BLaER1 treated with 17β-estradiol and CSF1 and Interleukin-3, amounts not matched to agents 10 nM and 100 nM (cell line): Measurements from ENCODE around the gene MCC.

Source experiments
- H3K27ac ChIP-seq, 11 experiments: shearing (Covaris generic); formaldehyde crosslinking; 2 replicates each; pipeline ENCODE4 v1.8.1; 2022
- H3K27me3 ChIP-seq, 11 experiments: shearing (Covaris generic); formaldehyde crosslinking; 2 replicates each; pipeline ENCODE4 v1.8.1; 2022
- H3K36me3 ChIP-seq, 11 experiments: shearing (Covaris generic); formaldehyde crosslinking; 2 replicates each; pipeline ENCODE4 v1.8.1; 2022
- H3K4me1 ChIP-seq, 10 experiments: shearing (Covaris generic); formaldehyde crosslinking; 2 replicates each; pipeline ENCODE4 v1.8.1; 2022
- H3K4me2 ChIP-seq, 11 experiments: shearing (Covaris generic); formaldehyde crosslinking; 2 replicates each; pipeline ENCODE4 v1.8.1; 2022
- H3K4me3 ChIP-seq, 10 experiments: shearing (Covaris generic); formaldehyde crosslinking; 2 replicates each; pipeline ENCODE4 v1.8.1; 2022
- H3K9ac ChIP-seq, 11 experiments: shearing (Covaris generic); formaldehyde crosslinking; 2 replicates each; pipeline ENCODE4 v1.8.1; 2022
- H3K9me3 ChIP-seq, 11 experiments: shearing (Covaris generic); formaldehyde crosslinking; replicated peaks in 1 of 11; 2 replicates each; pipeline ENCODE4 v1.8.1; 2022
- H4K20me1 ChIP-seq, 11 experiments: shearing (Covaris generic); formaldehyde crosslinking; 2 replicates each; pipeline ENCODE4 v1.8.1; 2022
- Cebpa-rat ChIP-seq, 11 experiments: shearing (Covaris generic); IDR thresholded peaks; 2 replicates each; pipeline ENCODE4 v1.8.1; 2022

MCC gene

DNA sequence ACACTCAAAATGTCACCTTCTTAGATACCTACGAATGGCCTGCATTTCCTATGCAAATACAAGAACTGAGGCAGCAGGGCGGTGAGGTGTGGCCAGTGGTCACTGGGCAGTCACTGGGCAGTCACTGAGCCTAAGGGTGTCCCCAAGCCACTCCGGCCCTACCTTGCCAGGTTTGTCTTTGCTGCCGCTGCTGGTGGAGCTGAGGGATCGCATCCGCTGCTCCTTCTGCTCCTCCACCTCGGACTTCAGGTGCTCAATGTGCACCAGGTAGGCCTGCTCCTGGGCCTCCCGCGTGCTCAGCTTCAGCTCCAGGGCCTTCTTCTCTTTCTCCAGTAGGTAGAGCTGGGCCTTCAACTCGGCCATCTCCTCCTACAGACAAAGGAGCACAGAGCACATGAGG is 439.3 kb downstream of the MCC start:
- Histone ChIP-seq H3K36me3 (no peaks in the 10 kb centered on the region), H3K27me3 (no peaks in the 10 kb centered on the region), H3K27ac (peak overlapping the region in 7 of 11 experiments; percentile 3 to 79 (median 68); a peak in 8 of 22 replicates), H3K4me2 (peak overlapping the region in 9 of 11 experiments; percentile 68 to 89 (median 81); a peak in 17 of 22 replicates), H3K4me3 (no peak overlapping the region), H3K9me3 (no peaks in the 10 kb centered on the region), H3K4me1 (peaks cover 24 to 87% (median 49%) of the 10 kb centered on the region in 10 experiments), H4K20me1 (no peaks in the 10 kb centered on the region), H3K9ac (no peak overlapping the region)
- TF ChIP-seq Cebpa-rat (IDR thresholded peaks at IDR 0.05): no peak

DNA sequence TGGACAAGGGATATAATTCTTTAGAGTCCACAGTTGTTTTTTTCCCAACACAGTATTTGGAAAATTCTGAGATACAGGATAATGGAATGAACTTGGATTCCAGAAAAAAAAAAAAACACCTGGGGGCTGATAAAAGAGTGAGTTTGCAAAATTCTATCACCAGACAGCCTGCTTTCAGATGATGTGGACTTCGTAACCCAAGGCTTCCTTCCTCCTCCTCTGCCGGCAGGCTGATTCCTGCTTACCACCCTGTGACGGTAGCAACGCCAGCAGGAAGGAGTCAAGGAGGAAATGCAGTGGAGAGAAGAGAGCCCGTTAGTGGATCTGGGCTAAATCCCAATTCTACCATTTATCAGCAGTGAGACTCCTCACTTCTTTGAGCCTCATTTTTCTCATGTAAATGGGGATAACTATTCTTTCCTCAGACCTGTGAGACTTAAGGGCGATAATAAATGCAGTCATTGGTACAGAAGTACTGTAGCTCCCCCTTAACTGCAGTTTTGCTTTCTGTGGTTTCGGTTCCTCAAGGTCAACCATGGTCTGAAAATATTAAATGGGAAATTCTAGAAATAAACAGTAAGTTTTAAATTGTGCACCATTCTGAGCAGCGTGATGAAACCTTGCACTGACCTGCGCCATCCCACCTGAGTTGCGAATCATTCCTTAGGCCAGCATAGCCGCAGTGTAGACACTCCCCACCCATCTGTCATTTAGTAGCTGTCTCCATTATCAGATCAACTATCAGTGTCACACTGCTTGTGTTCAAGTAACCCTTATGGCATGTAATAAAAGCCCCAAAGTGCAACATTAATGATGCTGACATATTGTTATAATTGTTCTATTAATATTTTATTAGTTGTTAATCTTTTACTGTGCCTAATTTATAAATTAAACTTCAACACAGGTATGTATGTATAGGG is 440.3 kb downstream of the MCC start:
- Histone ChIP-seq H3K9ac (peak overlapping the region in 10 of 11 experiments; percentile 15 to 70 (median 48); a peak in 18 of 22 replicates), H3K9me3 (no peaks in the 10 kb centered on the region), H3K4me1 (peaks cover 24 to 77% (median 49%) of the 10 kb centered on the region in 10 experiments), H3K36me3 (no peaks in the 10 kb centered on the region), H3K4me3 (peak overlapping the region in 9 of 10 experiments; percentile 7 to 59 (median 38); a peak in 12 of 20 replicates), H3K27me3 (no peaks in the 10 kb centered on the region), H3K4me2 (peak overlapping the region; percentile 68 to 89 (median 75)), H4K20me1 (no peaks in the 10 kb centered on the region), H3K27ac (peak overlapping the region; percentile 33 to 79 (median 67); a peak in 21 of 22 replicates)
- TF ChIP-seq Cebpa-rat (IDR thresholded peaks at IDR 0.05): no peak

DNA sequence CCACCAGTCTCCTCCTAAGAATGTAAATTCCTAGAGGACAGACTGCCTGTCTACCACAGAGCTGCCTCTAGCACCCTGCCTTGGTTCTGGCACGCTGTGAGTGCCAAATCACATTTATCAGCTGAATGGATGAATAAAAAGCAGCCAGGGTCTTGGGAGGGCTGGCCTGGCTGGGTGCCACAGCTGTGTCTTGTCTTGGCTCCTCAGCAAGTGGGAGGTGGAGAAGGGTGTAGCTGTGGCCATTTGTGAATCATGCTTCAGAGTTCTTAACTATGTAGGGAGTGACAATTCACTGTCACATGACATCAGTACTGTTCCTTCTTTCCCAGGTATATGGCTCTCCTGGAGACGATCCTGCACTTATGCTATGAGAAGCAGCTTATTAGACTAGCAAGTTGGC is 441.0 kb downstream of the MCC start:
- H3K27me3 ChIP-seq: no peaks in the 10 kb centered on the region
- H3K4me3 ChIP-seq: peak overlapping the region in 4 of 10 experiments; percentile 31 to 59 (median 47); a peak in 5 of 20 replicates
- peak overlapping the region in 8 of 11 experiments; percentile 6 to 70 (median 42); a peak in 12 of 22 replicates for H3K9ac ChIP-seq

DNA sequence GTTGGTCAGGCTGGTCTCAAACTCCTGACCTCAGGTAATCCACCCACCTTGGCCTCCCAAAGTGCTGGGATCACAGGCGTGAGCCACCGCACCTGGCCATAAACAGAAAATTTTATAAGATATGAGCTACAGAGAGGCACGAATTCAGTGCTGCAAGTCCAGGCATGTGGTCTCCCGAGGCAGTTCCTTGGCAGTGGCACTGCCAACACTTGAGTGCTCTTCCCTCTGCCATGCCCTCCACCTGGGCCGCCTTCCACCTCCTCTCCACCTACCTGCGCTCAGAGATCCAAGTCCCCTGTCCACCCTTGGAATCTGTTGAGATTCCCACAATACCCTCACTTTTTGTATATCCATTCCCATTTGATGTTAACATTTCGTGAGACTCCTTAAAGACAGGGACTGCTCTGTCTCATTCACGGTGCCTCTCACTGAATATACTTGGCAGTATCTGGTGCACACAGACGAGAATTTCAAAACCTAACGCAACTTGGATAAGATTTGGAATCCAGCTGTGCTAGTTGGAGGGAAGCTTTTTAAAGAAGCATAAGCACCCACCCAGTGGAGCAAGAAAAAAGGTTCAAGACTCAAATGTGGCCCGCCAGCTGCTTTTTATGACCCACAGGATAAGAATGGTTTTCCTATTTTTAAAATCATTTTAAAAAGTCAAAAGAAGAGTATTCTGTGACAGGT is 443.3 kb downstream of the MCC start:
- peaks cover 34 to 55% (median 42%) of the 10 kb centered on the region in 10 experiments for H3K4me1 ChIP-seq
- H3K4me3 ChIP-seq: no peak overlapping the region
- no peaks in the 10 kb centered on the region for H3K27me3 ChIP-seq
- H3K27ac ChIP-seq: no peak overlapping the region
- H3K9me3 ChIP-seq: no peaks in the 10 kb centered on the region
- no peak overlapping the region for H3K9ac ChIP-seq
- H3K4me2 ChIP-seq: no peak overlapping the region
- no peaks in the 10 kb centered on the region for H4K20me1 ChIP-seq
- no peak for TF ChIP-seq Cebpa-rat (IDR thresholded peaks at IDR 0.05)
- H3K36me3 ChIP-seq: no peaks in the 10 kb centered on the region

More for the DNA sequence above, 441.0 kb downstream of the MCC start:
- H3K4me2 ChIP-seq: peak overlapping the region; percentile 68 to 89 (median 75)
- H4K20me1 ChIP-seq: no peaks in the 10 kb centered on the region
- no peaks in the 10 kb centered on the region for H3K36me3 ChIP-seq
- no peaks in the 10 kb centered on the region for H3K9me3 ChIP-seq
- no peak for TF ChIP-seq Cebpa-rat (IDR thresholded peaks at IDR 0.05)
- peak overlapping the region; percentile 33 to 79 (median 67) for H3K27ac ChIP-seq
- peaks cover 24 to 70% (median 49%) of the 10 kb centered on the region in 10 experiments for H3K4me1 ChIP-seq

DNA sequence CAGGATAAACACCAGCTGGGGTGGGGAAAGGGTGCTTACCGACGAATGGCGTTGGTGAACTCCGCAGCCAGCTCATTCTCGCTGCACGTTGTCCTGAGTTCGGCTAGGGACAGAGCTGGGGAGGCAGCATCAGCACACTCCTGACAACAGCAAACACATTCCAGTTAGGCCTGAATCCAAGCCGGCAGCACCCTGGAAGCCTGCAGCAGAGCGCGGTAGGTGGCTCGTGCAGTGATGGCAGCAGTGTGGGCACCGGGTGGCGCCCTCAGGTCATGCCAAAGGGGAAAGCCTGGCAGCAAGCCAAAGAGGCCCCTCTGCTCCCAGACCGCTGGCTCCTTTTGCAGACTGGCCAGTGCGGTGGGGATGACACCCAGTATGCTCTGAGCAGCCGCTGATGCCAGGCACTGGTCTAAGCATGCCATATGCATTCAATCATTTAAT is 444.7 kb downstream of the MCC start:
- Histone ChIP-seq H3K4me2 (no peak overlapping the region), H3K9me3 (no peaks in the 10 kb centered on the region), H4K20me1 (no peaks in the 10 kb centered on the region), H3K9ac (no peak overlapping the region), H3K4me1 (peaks cover 27 to 41% (median 30%) of the 10 kb centered on the region in 10 experiments), H3K27ac (no peak overlapping the region), H3K4me3 (no peak overlapping the region), H3K27me3 (no peaks in the 10 kb centered on the region), H3K36me3 (no peaks in the 10 kb centered on the region)
- TF ChIP-seq Cebpa-rat (IDR thresholded peaks at IDR 0.05): no peak

DNA sequence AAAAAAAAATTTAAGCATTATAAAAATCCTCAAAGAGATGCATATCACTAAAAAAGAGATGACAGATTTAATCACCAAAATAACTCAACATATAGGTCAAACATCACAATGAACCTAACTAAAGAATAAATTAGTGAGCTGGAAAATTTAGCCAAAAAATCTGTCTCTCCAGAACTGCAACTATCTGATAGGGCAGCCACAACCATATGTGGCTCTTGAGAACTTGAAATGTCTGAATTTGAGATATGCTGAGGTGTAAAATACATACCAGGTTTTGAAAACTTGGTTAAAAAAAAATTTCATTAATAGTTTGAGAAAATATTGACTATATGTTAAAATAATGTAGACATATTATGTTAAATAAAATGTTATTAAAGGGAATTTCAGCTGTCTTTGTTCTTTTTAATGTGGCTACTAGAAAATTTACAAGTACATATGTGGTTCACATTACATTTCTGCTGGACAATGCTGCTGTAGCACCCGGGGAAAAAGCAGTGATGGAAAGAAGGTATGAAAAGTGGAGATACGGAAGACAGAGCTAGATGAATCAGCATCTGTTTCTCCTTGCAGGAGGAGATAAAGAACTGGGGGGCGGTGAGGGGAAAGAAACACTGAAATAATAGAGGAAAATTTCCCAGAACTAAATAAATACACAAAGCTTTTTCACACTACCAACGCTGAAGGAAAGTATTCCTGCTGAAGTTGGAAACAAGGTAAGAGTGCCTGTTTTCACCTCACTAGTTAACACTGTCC is 445.6 kb downstream of the MCC start:
- Histone ChIP-seq H3K27me3 (no peaks in the 10 kb centered on the region), H4K20me1 (no peaks in the 10 kb centered on the region), H3K27ac (no peak overlapping the region), H3K4me3 (no peak overlapping the region), H3K4me1 (peaks cover 19 to 32% (median 22%) of the 10 kb centered on the region in 10 experiments), H3K36me3 (no peaks in the 10 kb centered on the region), H3K9ac (no peak overlapping the region), H3K9me3 (no peaks in the 10 kb centered on the region), H3K4me2 (no peak overlapping the region)
- no peak for TF ChIP-seq Cebpa-rat (IDR thresholded peaks at IDR 0.05)

DNA sequence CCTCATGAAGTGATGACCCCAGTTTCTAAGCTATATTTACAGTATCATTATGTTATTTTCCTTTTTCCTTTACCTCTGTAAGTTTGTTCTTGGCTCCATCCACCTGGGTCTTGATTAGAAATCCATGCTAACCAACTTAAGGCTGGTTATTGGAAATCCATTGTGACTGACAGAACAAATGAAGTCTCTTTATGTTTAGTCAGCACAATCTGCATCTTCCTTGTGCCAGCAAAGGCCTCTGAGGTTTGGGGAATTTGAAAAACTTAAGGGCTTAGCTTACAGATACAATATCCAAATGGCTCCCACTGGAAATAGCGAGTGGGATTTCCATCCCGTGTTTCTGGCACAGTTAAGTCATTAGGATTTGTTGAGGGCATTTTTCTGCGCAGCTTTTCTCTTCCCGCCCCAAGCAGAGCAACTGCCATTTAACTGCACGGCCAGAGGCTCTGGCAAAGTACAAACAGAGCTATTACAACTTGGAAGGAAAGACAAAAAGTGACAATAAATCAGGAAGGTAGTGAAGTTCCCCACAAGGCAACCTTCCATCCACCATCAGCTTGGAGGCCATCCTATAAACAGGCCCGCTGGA is 447.5 kb downstream of the MCC start:
- no peaks in the 10 kb centered on the region for H3K9me3 ChIP-seq
- H3K9ac ChIP-seq: no peak overlapping the region
- no peak overlapping the region for H3K27ac ChIP-seq
- H3K36me3 ChIP-seq: no peaks in the 10 kb centered on the region
- no peak overlapping the region for H3K4me3 ChIP-seq
- H3K4me1 ChIP-seq: peaks cover 3 to 13% (median 9%) of the 10 kb centered on the region in 10 experiments; a peak in 12 of 20 replicates
- H3K4me2 ChIP-seq: peak overlapping the region in 8 of 11 experiments; percentile 7 to 41 (median 20); a peak in 12 of 22 replicates
- H4K20me1 ChIP-seq: no peaks in the 10 kb centered on the region
- no peak for TF ChIP-seq Cebpa-rat (IDR thresholded peaks at IDR 0.05)
- no peaks in the 10 kb centered on the region for H3K27me3 ChIP-seq

DNA sequence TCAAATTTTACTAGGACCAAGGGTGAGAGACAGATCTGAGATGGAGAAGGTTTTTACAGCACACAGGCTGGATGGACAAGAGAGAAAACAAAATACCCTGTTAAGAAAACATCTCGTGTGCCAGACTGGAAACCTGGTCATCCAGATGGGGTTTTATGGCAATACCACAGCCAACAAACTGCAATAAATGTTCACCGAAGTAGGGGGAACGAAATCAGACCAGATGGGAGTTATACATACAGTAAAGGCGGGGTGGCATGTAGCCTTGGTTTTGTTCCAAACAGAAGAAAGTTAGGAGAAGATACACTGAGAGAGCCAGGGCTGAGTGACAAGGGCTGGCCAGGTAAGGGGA is 448.3 kb downstream of the MCC start:
- Histone ChIP-seq H3K36me3 (no peaks in the 10 kb centered on the region), H3K4me2 (no peak overlapping the region), H3K9ac (no peak overlapping the region), H3K27ac (no peak overlapping the region), H4K20me1 (no peaks in the 10 kb centered on the region), H3K27me3 (no peaks in the 10 kb centered on the region), H3K9me3 (no peaks in the 10 kb centered on the region), H3K4me1 (peaks cover 0 to 13% (median 8%) of the 10 kb centered on the region in 10 experiments; a peak in 10 of 20 replicates), H3K4me3 (no peak overlapping the region)
- no peak for TF ChIP-seq Cebpa-rat (IDR thresholded peaks at IDR 0.05)
